Esophagus (tissue), 2 donors: Measurements from ENCODE around the gene SYTL2. TPM values are rescaled to one million over a fixed set of nuclear protein-coding genes. Genes with fewer than 3 reads are reported as not detected.
"Not testable (repeated sequence)": the region's sequence is repeated elsewhere in the genome, so short reads cannot be mapped to it uniquely, and the experiment has no call there.

Source experiments
- H3K27ac ChIP-seq, 2 donors: one replicate each; pipeline ENCODE4 v1.5.1; 2013; ENCODE audit warnings: low read depth in 2 of 2, mild to moderate bottlenecking in 2 of 2, inconsistent platforms in 1 of 2, low read length in 1 of 2, moderate library complexity in 1 of 2
- H3K27me3 ChIP-seq, 2 donors: one replicate each; pipeline ENCODE4 v1.6.1; 2013; ENCODE audit warnings: low read length in 2 of 2, control low read depth in 1 of 2, mild to moderate bottlenecking in 1 of 2; ENCODE audit not compliant: insufficient read depth in 2 of 2, control insufficient read depth in 1 of 2
- H3K36me3 ChIP-seq, 2 donors: one replicate each; pipeline ENCODE4 v1.6.1; 2013; ENCODE audit warnings: low read length in 1 of 2; ENCODE audit not compliant: control insufficient read depth in 2 of 2, insufficient read depth in 2 of 2
- H3K4me1 ChIP-seq, 2 donors: one replicate each; pipeline ENCODE4 v1.6.1; 2013; ENCODE audit warnings: low read length in 1 of 2; ENCODE audit not compliant: control insufficient read depth in 2 of 2, insufficient read depth in 2 of 2
- H3K4me3 ChIP-seq, 2 donors: one replicate each; pipeline ENCODE4 v1.5.1; 2013; ENCODE audit warnings: low read length in 2 of 2, mild to moderate bottlenecking in 2 of 2, low read depth in 1 of 2, moderate library complexity in 1 of 2
- H3K9me3 ChIP-seq, 2 donors: one replicate each; pipeline ENCODE4 v1.6.1; 2013; ENCODE audit warnings: mild to moderate bottlenecking in 2 of 2, low read depth in 1 of 2, low read length in 1 of 2, moderate library complexity in 1 of 2; ENCODE audit not compliant: control insufficient read depth in 2 of 2, insufficient read depth in 1 of 2
- WGBS, 2 donors: extraction: QIAGEN DNeasy Blood & Tissue Kit; methylation state at CpG; one replicate each; pipeline ENCODE4 v1.1.7; 2013; 5-methylcytosine and 5-hydroxymethylcytosine counted together
- polyA plus RNA-seq, 2 donors: library from polyadenylated mRNA; stranded (reverse); fragments of 200-250 nt; gene quantifications; one replicate each; pipeline ENCODE4 v1.2.3, GENCODE V29; 2013
- donor health status: healthy with polysubstance abuse.
- donor health status: Bipolar disorder and iron deficiency.

Gene SYTL2
- polyA plus RNA-seq, 2 donors: 3.4 to 5.0 TPM

DNA sequence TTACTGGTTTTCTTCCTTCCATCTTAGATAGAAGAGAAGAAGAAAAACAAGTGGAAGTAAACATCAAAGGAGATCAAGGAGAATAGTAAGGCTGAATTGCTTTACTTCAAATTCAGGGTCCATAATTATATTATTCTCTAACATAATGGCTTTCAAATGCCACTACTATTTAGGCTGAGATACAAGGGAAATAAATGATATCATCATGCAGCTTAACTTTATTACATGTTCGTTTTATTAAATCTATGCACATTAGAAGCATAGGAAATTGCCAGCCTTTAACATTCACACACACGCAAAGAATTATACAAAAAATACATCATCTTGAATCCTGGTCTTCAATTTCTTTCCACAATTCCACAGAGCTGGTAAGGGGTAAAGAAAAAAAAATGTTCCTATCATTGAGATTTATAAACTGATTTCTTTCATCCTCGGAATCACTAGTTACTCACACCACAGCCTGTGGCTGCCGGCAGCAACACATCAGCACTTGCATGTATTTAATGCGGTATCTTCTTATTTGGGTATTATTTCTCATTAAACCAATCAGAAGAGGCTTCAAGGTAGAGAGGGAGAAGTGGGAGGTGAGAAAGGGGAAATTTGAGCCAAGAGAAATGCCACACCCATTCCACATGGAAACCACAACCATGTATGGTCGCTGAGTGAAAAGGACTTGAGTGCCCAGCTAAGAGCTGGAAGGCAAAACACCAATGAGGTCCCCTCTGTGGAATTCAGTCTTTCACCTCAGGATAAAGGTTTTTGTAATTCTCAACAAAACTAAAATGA lies 26.3 kb downstream of the SYTL2 start:
- H3K36me3 ChIP-seq: no peaks in the 10 kb centered on the region
- no peak overlapping the region for H3K27ac ChIP-seq
- WGBS, 2 donors: 83 to 84% methylated on average over 6 of the region's 6 CpGs
- H3K27me3 ChIP-seq: no peaks in the 10 kb centered on the region
- H3K9me3 ChIP-seq: peaks cover 0 to 2% of the 10 kb centered on the region in 2 donors
- H3K4me1 ChIP-seq: no peaks in the 10 kb centered on the region
- no peak overlapping the region for H3K4me3 ChIP-seq

DNA sequence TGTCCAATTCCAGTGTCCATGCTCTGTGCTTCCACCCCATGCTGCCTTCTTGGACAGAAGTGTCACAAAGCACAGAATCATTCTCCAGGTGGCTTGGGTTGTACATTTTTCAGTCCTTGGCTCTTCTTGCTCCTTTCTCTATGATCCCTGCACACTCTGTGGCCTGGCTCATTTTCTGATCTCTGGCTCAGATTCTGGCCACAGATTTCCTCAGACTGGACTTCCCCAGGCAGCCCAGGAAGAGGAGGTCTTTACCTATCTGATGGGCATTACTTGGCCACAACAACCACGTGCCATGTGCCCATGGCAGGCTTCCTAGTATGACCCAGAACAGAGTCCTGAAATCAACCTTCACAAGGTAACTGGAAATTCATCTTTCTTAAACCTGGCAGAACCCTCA lies 27.2 kb downstream of the SYTL2 start:
- H3K9me3 ChIP-seq: peaks cover 0 to 2% of the 10 kb centered on the region in 2 donors
- H3K4me3 ChIP-seq: no peak overlapping the region
- no peaks in the 10 kb centered on the region for H3K36me3 ChIP-seq
- H3K27ac ChIP-seq: no peak overlapping the region
- H3K27me3 ChIP-seq: no peaks in the 10 kb centered on the region
- no peaks in the 10 kb centered on the region for H3K4me1 ChIP-seq
- WGBS, 2 donors: 69 to 77% methylated on average over 1 of the region's 1 CpG

DNA sequence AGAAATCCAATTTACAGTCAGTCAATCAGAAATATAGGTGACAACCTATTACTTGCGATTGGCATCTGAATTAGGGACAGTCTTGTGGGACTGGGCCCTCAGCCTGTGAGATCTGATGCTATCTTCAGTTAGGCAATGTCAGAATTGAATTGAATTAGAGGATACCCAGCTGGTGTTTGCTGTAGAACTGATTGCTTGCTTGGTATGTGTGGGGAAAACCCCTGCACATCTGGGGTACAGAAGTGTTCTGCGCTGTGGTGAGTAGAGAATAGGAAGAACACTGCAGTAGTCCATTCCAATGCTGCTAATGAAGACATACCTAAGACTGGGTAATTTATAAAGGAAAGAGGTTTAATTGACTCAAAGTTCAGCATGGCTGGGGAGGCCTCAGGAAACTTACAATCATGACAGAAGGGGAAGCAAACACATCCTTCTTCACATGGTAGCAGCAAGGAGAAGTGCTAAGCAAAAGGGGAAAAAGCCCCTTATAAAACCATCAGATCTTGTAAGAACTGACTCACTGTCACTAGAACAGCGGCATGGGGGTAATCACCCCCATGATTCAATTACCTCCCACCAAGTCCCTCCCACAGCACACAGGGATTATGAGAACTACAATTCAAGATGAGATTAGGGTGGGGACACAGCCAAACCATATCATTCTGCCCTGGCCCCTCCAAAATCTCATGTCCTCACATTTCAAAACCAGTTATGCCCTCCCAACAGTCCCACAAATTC lies 30.0 kb downstream of the SYTL2 start:
- not testable (repeated sequence) for H3K27me3 ChIP-seq, H3K9me3 ChIP-seq, H3K4me3 ChIP-seq, H3K4me1 ChIP-seq, H3K27ac ChIP-seq, H3K36me3 ChIP-seq
- 82 to 90% methylated on average over 3 of the region's 3 CpGs for WGBS, 2 donors

DNA sequence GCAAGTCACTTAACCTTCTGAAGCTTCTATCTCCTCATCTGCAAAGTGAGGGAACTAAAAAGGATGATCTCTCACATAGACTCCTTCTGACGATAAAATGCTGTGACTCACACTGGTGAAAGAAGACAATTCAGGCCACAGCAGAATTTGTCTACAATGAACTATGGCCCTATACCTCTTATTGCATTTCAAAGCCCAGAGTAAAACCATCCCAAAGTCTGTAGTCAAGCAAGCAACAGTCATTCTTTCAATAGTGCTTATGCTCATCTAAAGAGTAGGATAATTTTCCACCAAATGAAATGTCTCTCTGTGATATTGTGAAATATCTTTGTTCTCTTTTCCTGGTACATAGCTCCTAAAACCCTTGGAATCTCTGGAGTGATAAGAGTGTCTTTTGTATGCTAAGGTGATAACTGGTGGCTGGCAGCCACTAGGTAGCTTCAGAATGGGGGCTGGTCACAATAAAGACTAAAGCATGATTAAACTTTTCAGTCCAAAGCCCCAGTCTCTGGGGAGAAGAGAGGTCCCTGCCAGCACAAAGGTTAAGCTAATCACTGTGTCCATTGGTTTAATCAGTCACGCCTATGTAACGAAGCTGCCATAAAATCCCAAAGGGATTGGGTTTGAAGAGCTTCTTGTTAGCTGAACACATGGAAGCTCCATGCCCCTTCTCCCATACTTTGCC lies 30.8 kb downstream of the SYTL2 start:
- WGBS, 2 donors: 73 to 82% methylated on average over 3 of the region's 3 CpGs
- no peak overlapping the region for H3K27ac ChIP-seq

DNA sequence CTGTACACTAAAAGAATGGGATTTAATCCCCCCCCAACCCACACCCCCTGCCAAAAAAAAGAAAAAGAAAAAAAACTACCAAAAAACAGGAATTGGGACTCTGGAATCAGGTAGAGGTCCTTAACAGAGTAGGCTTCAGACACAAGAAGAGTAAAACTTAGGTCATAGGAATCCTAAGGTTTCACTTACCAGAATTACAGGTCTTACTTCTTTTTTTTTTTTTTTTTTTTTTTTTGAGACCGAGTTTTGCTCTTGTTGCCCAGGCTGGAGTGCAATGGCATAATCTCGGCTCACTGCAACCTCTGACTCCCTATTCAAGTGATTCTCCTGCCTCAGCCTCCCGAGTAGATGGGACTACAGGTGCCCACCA lies 33.4 kb downstream of the SYTL2 start:
- H3K9me3 ChIP-seq, H3K27ac ChIP-seq, H3K36me3 ChIP-seq, H3K4me1 ChIP-seq, H3K27me3 ChIP-seq, H3K4me3 ChIP-seq: not testable (repeated sequence)
- 61 to 69% methylated on average over 3 of the region's 3 CpGs for WGBS, 2 donors

More for the DNA sequence above, 30.8 kb downstream of the SYTL2 start:
- Histone ChIP-seq H3K4me1 (no peaks in the 10 kb centered on the region), H3K4me3 (no peak overlapping the region), H3K9me3 (peaks cover 0 to 2% of the 10 kb centered on the region in 2 donors), H3K27me3 (no peaks in the 10 kb centered on the region), H3K36me3 (no peaks in the 10 kb centered on the region)

DNA sequence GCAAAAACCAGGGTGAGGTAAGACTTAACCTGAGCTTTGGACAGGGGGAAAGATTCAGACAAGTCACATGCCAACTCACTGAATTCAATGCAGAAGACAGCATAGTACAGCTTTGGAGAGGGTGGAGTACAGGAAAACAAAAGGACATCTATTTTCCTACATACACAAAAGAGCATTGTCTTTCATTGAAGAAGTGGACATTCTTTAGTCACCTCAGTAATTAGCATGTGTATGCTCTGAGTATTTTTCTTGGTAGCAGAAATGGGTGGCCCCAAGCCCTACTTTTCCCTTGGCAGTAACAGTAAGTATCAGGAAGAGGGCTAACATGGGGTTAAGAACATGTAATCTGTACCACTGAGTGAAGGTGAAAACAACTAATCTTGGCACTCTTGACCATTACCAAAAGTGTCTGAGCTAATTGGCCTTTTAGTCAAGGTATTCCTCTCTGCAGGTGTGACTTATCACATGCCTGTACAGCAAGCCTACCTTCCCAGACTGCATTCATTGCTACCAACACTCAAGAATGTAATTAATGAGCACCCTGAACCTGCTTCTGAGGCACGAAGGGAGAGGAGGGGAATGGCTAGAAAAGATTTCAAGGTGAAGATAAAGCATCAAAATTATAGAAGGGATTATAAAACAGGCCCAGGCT lies 33.9 kb downstream of the SYTL2 start:
- H3K27me3 ChIP-seq: no peaks in the 10 kb centered on the region
- H3K4me3 ChIP-seq: no peak overlapping the region
- peak overlapping the region in 1 of 2 donors; percentile 17 for H3K27ac ChIP-seq
- WGBS, 2 donors: 39 to 54% methylated on average over 1 of the region's 1 CpG
- H3K9me3 ChIP-seq: peaks cover 0 to under 1% of the 10 kb centered on the region in 2 donors
- no peaks in the 10 kb centered on the region for H3K4me1 ChIP-seq
- no peaks in the 10 kb centered on the region for H3K36me3 ChIP-seq

DNA sequence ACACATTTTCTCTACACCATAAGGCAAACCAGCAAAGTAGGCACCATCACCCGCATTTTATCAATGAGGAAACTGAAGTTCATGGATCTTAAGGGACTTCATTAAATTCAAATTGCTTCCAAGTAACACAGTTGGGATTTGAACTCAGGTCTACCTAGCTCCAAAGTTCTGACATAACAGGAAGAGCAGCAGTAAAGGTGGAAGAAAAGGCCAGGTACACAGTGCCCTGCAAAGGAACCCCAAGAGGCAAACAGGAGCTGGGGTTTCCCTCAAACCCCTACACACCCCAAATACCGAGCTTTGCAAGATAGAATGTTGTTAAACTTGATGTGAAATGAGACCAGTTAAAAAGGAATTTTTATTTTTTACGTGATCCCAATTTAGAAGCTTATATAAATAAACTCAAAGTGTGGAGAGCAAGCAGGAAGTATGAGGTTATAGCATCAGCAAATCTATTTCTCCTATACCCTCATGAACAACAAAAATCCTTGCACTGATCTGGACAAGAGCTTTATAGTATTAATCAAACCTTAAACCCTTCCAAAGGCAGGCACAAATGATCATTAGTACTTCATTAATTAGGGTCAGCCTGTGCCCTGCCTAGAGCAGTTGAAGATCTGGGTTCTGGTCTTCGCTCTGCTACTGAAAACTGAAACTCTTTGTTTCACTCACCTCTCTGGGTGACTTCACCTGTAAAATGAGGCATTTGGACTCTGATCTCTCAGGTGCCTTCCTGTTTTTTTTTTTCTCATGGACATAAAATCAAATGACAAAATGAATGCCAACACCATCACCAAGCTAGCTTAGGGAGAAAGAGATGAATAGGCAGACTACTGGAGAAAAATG lies 36.5 kb downstream of the SYTL2 start:
- H3K4me1 ChIP-seq: no peaks in the 10 kb centered on the region
- no peak overlapping the region for H3K27ac ChIP-seq
- no peak overlapping the region for H3K4me3 ChIP-seq
- H3K9me3 ChIP-seq: no peaks in the 10 kb centered on the region
- H3K27me3 ChIP-seq: no peaks in the 10 kb centered on the region
- H3K36me3 ChIP-seq: no peaks in the 10 kb centered on the region
- 61 to 65% methylated on average over 4 of the region's 4 CpGs for WGBS, 2 donors

DNA sequence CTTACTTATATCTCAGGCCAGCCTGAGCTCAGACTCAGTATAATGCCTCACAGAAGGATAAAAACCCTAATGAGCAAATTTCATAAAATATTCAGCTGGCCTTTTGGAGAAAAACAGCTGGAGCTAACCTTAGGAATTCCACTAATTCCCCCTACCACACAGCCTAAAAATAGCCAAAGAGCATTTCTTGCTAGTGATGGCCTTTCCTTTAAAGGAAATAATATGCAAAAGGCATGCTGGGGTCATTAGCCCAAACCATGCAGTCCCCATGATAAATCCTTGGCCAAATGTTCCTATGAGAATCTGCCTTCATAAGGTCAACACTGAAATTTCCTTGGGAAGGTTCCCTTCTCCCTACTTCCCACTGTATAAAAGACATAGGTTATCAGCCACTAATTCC lies 38.2 kb downstream of the SYTL2 start:
- no peak overlapping the region for H3K4me3 ChIP-seq

DNA sequence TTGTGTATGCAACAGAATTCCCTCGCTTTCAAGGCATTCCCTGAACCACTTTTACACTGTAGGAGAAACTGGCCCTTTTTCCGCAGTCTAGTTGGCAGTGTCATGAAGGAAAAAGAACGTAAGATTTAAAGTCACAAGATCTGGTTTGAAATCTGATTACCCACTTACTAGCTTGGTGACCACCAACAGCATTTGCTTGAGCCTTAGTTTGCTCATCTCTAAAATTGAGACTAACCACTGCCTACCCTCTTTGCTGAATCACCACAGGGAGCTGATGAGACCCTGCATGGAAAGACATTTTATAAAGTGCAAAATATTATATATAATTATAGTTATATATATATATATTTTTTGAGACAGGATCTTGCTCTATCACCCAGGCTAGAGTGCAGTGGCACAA lies 39.4 kb downstream of the SYTL2 start:
- Histone ChIP-seq H3K9me3 (no peaks in the 10 kb centered on the region), H3K36me3 (no peaks in the 10 kb centered on the region), H3K27me3 (no peaks in the 10 kb centered on the region), H3K4me3 (no peak overlapping the region), H3K4me1 (no peaks in the 10 kb centered on the region), H3K27ac (no peak overlapping the region)
- WGBS, 2 donors: 79 to 82% methylated on average over 3 of the region's 3 CpGs

More for the DNA sequence above, 38.2 kb downstream of the SYTL2 start:
- Histone ChIP-seq H3K27me3 (no peaks in the 10 kb centered on the region), H3K36me3 (no peaks in the 10 kb centered on the region), H3K4me1 (no peaks in the 10 kb centered on the region), H3K27ac (no peak overlapping the region), H3K9me3 (no peaks in the 10 kb centered on the region)
